ENCODE results near the gene CLEC4D. TPM values are rescaled to one million over a fixed set of nuclear protein-coding genes. Genes with fewer than 3 reads are reported as not detected.

Gene CLEC4D
- total RNA-seq, 1 experiment from 2014 or later, result 0.42 TPM

GRCh38 chr12:8471090-8471489, 42.2 kb upstream of the CLEC4D start:
- H2BK5ac ChIP-seq (ENCODE audit: insufficient read length, low read length), result no peak overlapping the region
- H3T11ph ChIP-seq (ENCODE audit: low read length), result no peak overlapping the region
- no peaks in the 10 kb centered on the region; the same call in 1 of the 2 replicates for H3K4me1 ChIP-seq (ENCODE audit: insufficient read depth, low read length)
- Mint-ChIP-seq H3K27ac (no peak overlapping the region), H3K4me1 (peaks cover 18 to 35% of the 10 kb centered on the region in 2 experiments), H3K27me3 (ENCODE audit: low read depth) (no peaks in the 10 kb centered on the region), H3K9me3 (peaks cover 13 to 18% of the 10 kb centered on the region in 2 experiments; a peak in 4 of 5 replicates), H3K4me3 (no peak overlapping the region), H3K36me3 (ENCODE audit: insufficient read depth in 1 of 3, low read depth in 3 of 3) (peaks cover 5 to 24% (median 17%) of the 10 kb centered on the region in 3 experiments)
- H3K14ac ChIP-seq (ENCODE audit: insufficient read depth, low read length), result no peak overlapping the region
- H3K9me3 ChIP-seq (ENCODE audit: control insufficient read depth, low read depth, low read length), result no peaks in the 10 kb centered on the region
- H4K91ac ChIP-seq (ENCODE audit: insufficient read length, low read depth, low read length), result no peak overlapping the region
- no peak overlapping the region for H4K8ac ChIP-seq (replicated peaks; ENCODE audit: insufficient read length, low read depth, low read length)
- no peak overlapping the region for H2BK20ac ChIP-seq (ENCODE audit: low read depth, low read length, poor library complexity, severe bottlenecking)
- H3K18ac ChIP-seq (ENCODE audit: insufficient read length, low read depth, low read length), result no peak overlapping the region
- H3K79me2 ChIP-seq (ENCODE audit: insufficient read depth, low read length), result no peaks in the 10 kb centered on the region
- H4K5ac ChIP-seq (ENCODE audit: insufficient read length, low read depth, low read length), result no peak overlapping the region
- H3K23ac ChIP-seq (ENCODE audit: insufficient read length, low read depth, low read length), result no peak overlapping the region
- WGBS (ENCODE audit: extremely low coverage, insufficient read length, low lambda C conversion rate), result no CpG with 5 or more reads among the region's 1 CpG
- H3K4ac ChIP-seq (ENCODE audit: low read depth, low read length), result no peak overlapping the region
- DNase-seq, result no peak
- no peaks in the 10 kb centered on the region for H3K23me2 ChIP-seq (ENCODE audit: insufficient read length, low read depth, low read length, poor library complexity, severe bottlenecking)
- no peak for TF ChIP-seq CTCF (conservative IDR thresholded peaks at IDR 0.05)
- no peak overlapping the region for H3K9ac ChIP-seq (ENCODE audit: extremely low read depth, insufficient read length, low read length)
- no peak overlapping the region for H2AFZ ChIP-seq (ENCODE audit: low read length)
- H4K20me1 ChIP-seq (ENCODE audit: control insufficient read depth, insufficient read depth, insufficient read length), result no peaks in the 10 kb centered on the region
- H2BK15ac ChIP-seq (ENCODE audit: low read depth, low read length), result no peak overlapping the region
- H2BK12ac ChIP-seq (ENCODE audit: insufficient read length, low read depth, low read length), result no peak overlapping the region
- H3K56ac ChIP-seq (ENCODE audit: insufficient read length, low read depth, low read length), result no peak overlapping the region
- H3K4me2 ChIP-seq (ENCODE audit: insufficient read depth, insufficient read length, low read length), result no peak overlapping the region
- no peak overlapping the region for H2AK5ac ChIP-seq (ENCODE audit: insufficient read length, low read length)
- no peaks in the 10 kb centered on the region for H3K27me3 ChIP-seq (ENCODE audit: insufficient read depth, low read length)
- H3K27ac ChIP-seq (ENCODE audit: insufficient read length, low read depth, low read length), result no peak overlapping the region
- no peaks in the 10 kb centered on the region for H3K79me1 ChIP-seq (ENCODE audit: insufficient read depth, low read depth, low read length, poor library complexity, severe bottlenecking)
- no peak overlapping the region for H2BK120ac ChIP-seq (ENCODE audit: low read depth, low read length, poor library complexity, severe bottlenecking)
